ENCODE results near the gene WDR88. TPM values are rescaled to one million over a fixed set of nuclear protein-coding genes. Genes with fewer than 3 reads are reported as not detected.

The WDR88 gene
- total RNA-seq, 2 donors from 2014 or later: not detected

- 90 to 100% methylated on average over 5 to 8 of the region's 8 CpGs for WGBS, 2 experiments (ENCODE audit: insufficient coverage in 1 of 2, insufficient read length in 1 of 2)
These were observed 86.0 kb downstream of the WDR88 start for GRCh38 chr19:33217881-33218280.

DNA sequence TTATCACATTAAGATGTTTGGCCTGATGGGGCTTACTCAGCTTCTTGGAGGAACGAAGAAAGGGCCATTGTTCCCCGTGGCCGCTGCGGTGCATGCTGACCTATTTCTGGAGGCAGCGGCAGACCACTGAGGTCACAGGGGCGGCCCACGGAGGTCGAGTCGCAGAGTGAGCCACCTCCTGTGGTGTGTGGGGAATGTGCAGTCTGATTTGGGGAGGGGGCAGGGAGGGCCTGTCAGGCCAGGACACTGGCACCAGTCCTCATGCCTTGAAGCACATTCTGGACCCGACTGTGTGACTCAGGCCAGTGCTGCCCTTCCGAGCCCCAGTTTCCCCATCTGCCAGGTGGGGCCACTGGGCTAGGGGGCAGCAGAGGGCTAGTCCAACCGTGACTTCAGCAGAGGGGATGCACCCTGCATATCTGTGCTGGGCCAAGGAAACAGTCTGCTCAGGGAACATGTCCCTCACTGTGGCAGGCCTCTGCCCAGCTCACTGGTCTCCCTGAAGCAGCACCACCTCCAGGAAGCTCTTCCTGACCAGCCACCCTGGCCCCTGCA, 87.4 kb downstream of the WDR88 start:
- WGBS, 2 experiments (ENCODE audit: insufficient coverage in 1 of 2, insufficient read length in 1 of 2): 68 to 82% methylated on average over 6 to 12 of the region's 12 CpGs
- H3K27ac Mint-ChIP-seq: peak overlapping the region; percentile 52
- H3K4me3 Mint-ChIP-seq: no peak overlapping the region
- TF ChIP-seq, protein P1, sequence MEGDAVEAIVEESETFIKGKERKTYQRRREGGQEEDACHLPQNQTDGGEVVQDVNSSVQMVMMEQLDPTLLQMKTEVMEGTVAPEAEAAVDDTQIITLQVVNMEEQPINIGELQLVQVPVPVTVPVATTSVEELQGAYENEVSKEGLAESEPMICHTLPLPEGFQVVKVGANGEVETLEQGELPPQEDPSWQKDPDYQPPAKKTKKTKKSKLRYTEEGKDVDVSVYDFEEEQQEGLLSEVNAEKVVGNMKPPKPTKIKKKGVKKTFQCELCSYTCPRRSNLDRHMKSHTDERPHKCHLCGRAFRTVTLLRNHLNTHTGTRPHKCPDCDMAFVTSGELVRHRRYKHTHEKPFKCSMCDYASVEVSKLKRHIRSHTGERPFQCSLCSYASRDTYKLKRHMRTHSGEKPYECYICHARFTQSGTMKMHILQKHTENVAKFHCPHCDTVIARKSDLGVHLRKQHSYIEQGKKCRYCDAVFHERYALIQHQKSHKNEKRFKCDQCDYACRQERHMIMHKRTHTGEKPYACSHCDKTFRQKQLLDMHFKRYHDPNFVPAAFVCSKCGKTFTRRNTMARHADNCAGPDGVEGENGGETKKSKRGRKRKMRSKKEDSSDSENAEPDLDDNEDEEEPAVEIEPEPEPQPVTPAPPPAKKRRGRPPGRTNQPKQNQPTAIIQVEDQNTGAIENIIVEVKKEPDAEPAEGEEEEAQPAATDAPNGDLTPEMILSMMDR (conservative IDR thresholded peaks at IDR 0.05): peak; percentile 71
- Histone ChIP-seq H3K27ac (ENCODE audit: low read depth, low read length) (no peak overlapping the region), H3K27me3 (ENCODE audit: control insufficient read depth, insufficient read depth, low read length, poor library complexity, severe bottlenecking) (peaks cover 25% of the 10 kb centered on the region), H3K9me3 (ENCODE audit: control insufficient read depth, low read length) (no peaks in the 10 kb centered on the region), H3K9ac (ENCODE audit: extremely low read depth, low read length, poor library complexity, severe bottlenecking) (no peak overlapping the region), H3K4me3 (ENCODE audit: low read length) (no peak overlapping the region), H3K4me1 (ENCODE audit: control insufficient read depth, insufficient read depth, low read length) (no peaks in the 10 kb centered on the region), H3K36me3 (ENCODE audit: control insufficient read depth, insufficient read depth, low read length) (no peaks in the 10 kb centered on the region)
- no peaks in the 10 kb centered on the region for H3K9me3 Mint-ChIP-seq
- peaks cover 27% of the 10 kb centered on the region for H3K27me3 Mint-ChIP-seq (ENCODE audit: insufficient read depth)
- H3K36me3 Mint-ChIP-seq (ENCODE audit: low read depth): no peaks in the 10 kb centered on the region
- peak; percentile 81 for DNase-seq
- peaks cover 2% of the 10 kb centered on the region for H3K4me1 Mint-ChIP-seq

More at GRCh38 chr19:33217881-33218280, 86.0 kb downstream of the WDR88 start:
- Histone ChIP-seq H3K27me3 (ENCODE audit: control insufficient read depth, insufficient read depth, low read length, poor library complexity, severe bottlenecking) (peaks cover 15% of the 10 kb centered on the region), H3K4me1 (ENCODE audit: control insufficient read depth, insufficient read depth, low read length) (no peaks in the 10 kb centered on the region), H3K27ac (ENCODE audit: low read depth, low read length) (no peak overlapping the region), H3K9me3 (ENCODE audit: control insufficient read depth, low read length) (no peaks in the 10 kb centered on the region), H3K36me3 (ENCODE audit: control insufficient read depth, insufficient read depth, low read length) (no peaks in the 10 kb centered on the region), H3K4me3 (ENCODE audit: low read length) (no peak overlapping the region), H3K9ac (ENCODE audit: extremely low read depth, low read length, poor library complexity, severe bottlenecking) (no peak overlapping the region)
- Mint-ChIP-seq H3K27me3 (ENCODE audit: insufficient read depth) (peaks cover 13% of the 10 kb centered on the region), H3K27ac (no peak overlapping the region), H3K9me3 (no peaks in the 10 kb centered on the region), H3K36me3 (ENCODE audit: low read depth) (no peaks in the 10 kb centered on the region), H3K4me3 (no peak overlapping the region), H3K4me1 (peaks cover 2% of the 10 kb centered on the region)
- no peak for DNase-seq
- TF ChIP-seq, protein P1 (conservative IDR thresholded peaks at IDR 0.05): no peak

GRCh38 chr19:33220115-33220514, 88.2 kb downstream of the WDR88 start:
- Mint-ChIP-seq H3K27ac (no peak overlapping the region), H3K36me3 (ENCODE audit: low read depth) (no peaks in the 10 kb centered on the region), H3K27me3 (ENCODE audit: insufficient read depth) (peaks cover 34% of the 10 kb centered on the region), H3K9me3 (no peaks in the 10 kb centered on the region), H3K4me3 (no peak overlapping the region), H3K4me1 (no peaks in the 10 kb centered on the region)
- H3K27me3 ChIP-seq (ENCODE audit: control insufficient read depth, insufficient read depth, low read length, poor library complexity, severe bottlenecking): peaks cover 33% of the 10 kb centered on the region
- H3K9ac ChIP-seq (ENCODE audit: extremely low read depth, low read length, poor library complexity, severe bottlenecking): no peak overlapping the region
- no peak overlapping the region for H3K27ac ChIP-seq (ENCODE audit: low read depth, low read length)
- 94 to 96% methylated on average over 17 to 18 of the region's 18 CpGs for WGBS, 2 experiments (ENCODE audit: insufficient coverage in 1 of 2, insufficient read length in 1 of 2)
- no peaks in the 10 kb centered on the region for H3K4me1 ChIP-seq (ENCODE audit: control insufficient read depth, insufficient read depth, low read length)
- no peak for DNase-seq
- TF ChIP-seq, protein P1 (conservative IDR thresholded peaks at IDR 0.05): no peak
- H3K4me3 ChIP-seq (ENCODE audit: low read length): no peak overlapping the region
- no peaks in the 10 kb centered on the region for H3K36me3 ChIP-seq (ENCODE audit: control insufficient read depth, insufficient read depth, low read length)
- H3K9me3 ChIP-seq (ENCODE audit: control insufficient read depth, low read length): no peaks in the 10 kb centered on the region

All from endodermal cell (in vitro differentiated cells).